ENCODE results near the gene HSBP1. TPM values are rescaled to one million over a fixed set of nuclear protein-coding genes. Genes with fewer than 3 reads are reported as not detected.

HSBP1 gene
- total and polyA plus RNA-seq, 2 of the 8 experiments (the other 6 are each of a cell fraction or from before 2014, with no cell fraction given): 78.4 to 219 TPM

- DNase-seq (ENCODE audit: low read depth in 1 of 2, low spot score in 2 of 2): no peak
- Histone ChIP-seq H3K27me3 (replicated peaks in 1 of 4; ENCODE audit: control insufficient read depth in 3 of 4, extremely low read depth in 1 of 4, insufficient read depth in 3 of 4, low read length in 3 of 4) (no peaks in the 10 kb centered on the region; a peak in 1 of 7 replicates), H2BK15ac (ENCODE audit: low read length) (no peak overlapping the region; the same call in 1 of the 2 replicates), H3K4ac (replicated peaks; ENCODE audit: insufficient read length, low read depth, low read length) (no peak overlapping the region), H4K8ac (ENCODE audit: extremely low read depth, insufficient read depth, low read length) (peak overlapping the region; percentile 81), H3K4me2 (ENCODE audit: insufficient read depth in 1 of 2, low read depth in 2 of 2, low read length in 2 of 2) (no peak overlapping the region), H2BK12ac (ENCODE audit: low read depth, low read length) (peak overlapping the region; percentile 86; the same call in 1 of the 2 replicates), H3K14ac (ENCODE audit: insufficient read length) (no peak overlapping the region), H4K91ac (replicated peaks; ENCODE audit: insufficient read length, low read length) (no peak overlapping the region), H2BK5ac (ENCODE audit: low read depth, low read length) (no peak overlapping the region), H2BK20ac (ENCODE audit: low read length) (no peak overlapping the region), H2BK120ac (replicated peaks; ENCODE audit: low read depth, low read length) (no peak overlapping the region), H3K9me3 (ENCODE audit: insufficient read depth in 2 of 2, low read depth in 1 of 2, low read length in 1 of 2) (no peaks in the 10 kb centered on the region), H3K79me1 (ENCODE audit: low read depth, low read length) (peaks cover 6% of the 10 kb centered on the region), H3K56ac (replicated peaks; ENCODE audit: insufficient read length, low read depth, low read length) (no peak overlapping the region), H4K5ac (ENCODE audit: insufficient read length, low read depth, low read length) (peak overlapping the region; percentile 65), H4K20me1 (replicated peaks in 1 of 2; ENCODE audit: control insufficient read depth in 1 of 2, insufficient read depth in 2 of 2, low read length in 2 of 2) (peaks cover 0 to 4% of the 10 kb centered on the region in 2 experiments), H3K27ac (ENCODE audit: low read depth, low read length) (no peak overlapping the region), H3K4me1 (replicated peaks in 1 of 4; ENCODE audit: control insufficient read depth in 3 of 4, insufficient read depth in 4 of 4, low read length in 3 of 4) (peaks cover 4 to 19% (median 13%) of the 10 kb centered on the region in 4 experiments), H3K79me2 (ENCODE audit: control insufficient read depth in 1 of 2, insufficient read depth in 2 of 2, low read length in 2 of 2) (peaks cover 6 to 30% of the 10 kb centered on the region in 2 experiments), H3K18ac (ENCODE audit: extremely low read depth, low read length) (no peak overlapping the region), H2AFZ (ENCODE audit: low read length) (peak overlapping the region; percentile 90), H3K9ac (replicated peaks in 1 of 4; ENCODE audit: extremely low read depth in 1 of 4, low read depth in 3 of 4, low read length in 3 of 4) (no peak overlapping the region), H3K36me3 (ENCODE audit: control insufficient read depth in 2 of 4, insufficient read depth in 4 of 4, low read length in 3 of 4) (peaks cover 0 to 12% (median 2%) of the 10 kb centered on the region in 4 experiments; a peak in 4 of 8 replicates), H3K23ac (ENCODE audit: insufficient read length) (no peak overlapping the region), H2AK5ac (ENCODE audit: low read depth, low read length) (peak overlapping the region; percentile 43; the same call in 1 of the 2 replicates), H3K23me2 (ENCODE audit: low read depth, low read length) (peaks cover 5% of the 10 kb centered on the region), H3K4me3 (ENCODE audit: extremely low read depth in 1 of 4, insufficient read depth in 2 of 4, low read depth in 3 of 4, low read length in 4 of 4) (no peak overlapping the region; a peak in 1 of 8 replicates)
- ChIA-PET CTCF (ENCODE audit: partially characterized antibody) (interaction anchor here (0.6 kb wide), 1 partner anchor 198 kb away, joined by 4 read pairs; no protein-coding TSS in a partner anchor), POLR2A (ENCODE audit: partially characterized antibody) (interaction anchor here (0.9 kb wide), 1 partner anchor 32 kb away, joined by 3 read pairs; no protein-coding TSS in a partner anchor)
- 83% methylated on average over 7 of the region's 8 CpGs; no CpG with 5 or more reads in 1 of the 2 experiments for WGBS, 2 experiments (ENCODE audit: extremely low coverage in 1 of 2, insufficient coverage in 1 of 2, insufficient read length in 1 of 2, insufficient replicate concordance in 2 of 2, low coverage in 1 of 2, low lambda C conversion rate in 2 of 2, missing lambda C conversion rate in 1 of 2)
- TF ChIP-seq SAP30 (IDR thresholded peaks at IDR 0.05; ENCODE audit: insufficient read depth, insufficient replicate concordance, low read length) (no peak), TCF12 (IDR thresholded peaks at IDR 0.05; ENCODE audit: low read depth, low read length) (no peak), POLR2A (IDR thresholded peaks at IDR 0.05; ENCODE audit: control extremely low read depth in 1 of 2, low read depth in 2 of 2, low read length in 2 of 2) (no peak), ASH2L (IDR thresholded peaks at IDR 0.05; ENCODE audit: low read length) (no peak), HDAC2 (IDR thresholded peaks at IDR 0.05; ENCODE audit: borderline replicate concordance in 1 of 2, low read depth in 2 of 2, low read length in 2 of 2) (no peak), TEAD4 (IDR thresholded peaks at IDR 0.05; ENCODE audit: low read depth, low read length) (no peak), MAX (IDR thresholded peaks at IDR 0.05) (no peak), SP4 (IDR thresholded peaks at IDR 0.05; ENCODE audit: low read length) (no peak), PHF8 (conservative IDR thresholded peaks at IDR 0.05; ENCODE audit: low read depth, low read length) (no peak), CBX5 (IDR thresholded peaks at IDR 0.05; ENCODE audit: low read depth, low read length) (no peak), POLR2AphosphoS5 (IDR thresholded peaks at IDR 0.05; ENCODE audit: low read depth, low read length) (no peak), TAF1 (IDR thresholded peaks at IDR 0.05; ENCODE audit: low read depth, low read length) (no peak), E2F6 (IDR thresholded peaks at IDR 0.05) (no peak)
- no peak for FAIRE-seq
Measured at GRCh38 chr16:83807327-83807709, 460 bp upstream of the HSBP1 start.

Measured in H1 (cell line).